Nephron (organoid): Measurements from ENCODE around the gene MBOAT7.

ENCODE experiments used
- H3K27ac Mint-ChIP-seq, 3 experiments: 2 replicates each; pipeline ENCODE4 v1.8.0; 2020; ENCODE audit warnings: mixed read lengths in 3 of 3, mild to moderate bottlenecking in 2 of 3, moderate library complexity in 1 of 3
- H3K27me3 Mint-ChIP-seq: 2 replicates; pipeline ENCODE4 v1.8.0; 2021; ENCODE audit warnings: low read depth, mild to moderate bottlenecking, moderate library complexity, mixed read lengths
- H3K36me3 Mint-ChIP-seq: 2 replicates; pipeline ENCODE4 v1.8.0; 2020; ENCODE audit warnings: low read depth, mixed read lengths
- H3K4me1 Mint-ChIP-seq: 2 replicates; pipeline ENCODE4 v1.8.0; 2020; ENCODE audit warnings: mixed read lengths
- H3K4me3 Mint-ChIP-seq, 3 experiments: 2 replicates each; pipeline ENCODE4 v1.8.0; 2020; ENCODE audit warnings: mild to moderate bottlenecking in 3 of 3, mixed read lengths in 3 of 3, moderate library complexity in 2 of 3
- H3K9me3 Mint-ChIP-seq: 2 replicates; pipeline ENCODE4 v1.8.0; 2020; ENCODE audit warnings: mixed read lengths
- CTCF ChIP-seq, 3 experiments: fragments of 200-600 bp; sonication (generic); IDR thresholded peaks; one replicate each; pipeline ENCODE4 v1.5.0; 2021; ENCODE audit warnings: antibody characterized with exemption in 3 of 3; ENCODE audit not compliant: unreplicated experiment in 3 of 3

The MBOAT7 gene

DNA sequence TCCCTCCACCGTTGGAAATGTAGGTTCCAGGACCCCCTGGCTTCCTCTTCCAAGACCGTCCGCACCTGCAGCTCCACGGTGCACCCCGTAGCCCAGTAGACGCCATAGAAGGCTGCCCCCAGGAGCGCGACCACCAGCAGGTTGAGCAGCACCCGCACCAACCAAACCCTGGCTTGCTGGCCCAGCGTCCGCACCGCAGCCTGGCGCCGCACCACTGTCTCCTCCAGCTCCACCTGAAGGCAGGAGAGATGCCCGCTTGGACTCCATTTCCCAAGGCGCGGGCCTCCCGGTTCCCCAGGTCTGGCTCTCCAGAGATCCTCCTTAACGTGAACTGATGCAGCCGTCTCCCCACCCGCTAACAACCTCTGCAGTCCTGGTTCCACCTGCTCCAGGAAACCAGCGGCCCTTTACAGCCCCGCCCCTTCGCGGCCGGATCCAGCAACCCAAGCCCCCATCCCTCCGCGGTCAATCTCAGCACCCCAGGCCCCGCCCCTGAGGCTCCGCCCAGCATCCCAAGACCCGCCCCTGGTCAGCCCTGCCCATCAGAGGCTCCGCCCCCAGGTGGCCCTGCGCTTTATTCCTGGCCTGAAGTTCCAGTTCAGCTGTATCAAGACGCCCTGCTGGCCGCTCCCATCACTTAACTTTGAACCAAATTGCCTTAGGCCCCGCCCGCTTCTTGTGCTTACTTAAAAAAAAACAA is 24.9 kb downstream of the MBOAT7 start:
- Mint-ChIP-seq H3K4me3 (peak overlapping the region in 1 of 3 experiments; percentile 52), H3K27ac (no peak overlapping the region), H3K9me3 (peaks cover 17% of the 10 kb centered on the region), H3K36me3 (peaks cover 17% of the 10 kb centered on the region), H3K27me3 (peaks cover 16% of the 10 kb centered on the region), H3K4me1 (peaks cover 22% of the 10 kb centered on the region)
- TF ChIP-seq CTCF (IDR thresholded peaks at IDR 0.05; ENCODE audit: unreplicated experiment in 3 of 3) = no peak

DNA sequence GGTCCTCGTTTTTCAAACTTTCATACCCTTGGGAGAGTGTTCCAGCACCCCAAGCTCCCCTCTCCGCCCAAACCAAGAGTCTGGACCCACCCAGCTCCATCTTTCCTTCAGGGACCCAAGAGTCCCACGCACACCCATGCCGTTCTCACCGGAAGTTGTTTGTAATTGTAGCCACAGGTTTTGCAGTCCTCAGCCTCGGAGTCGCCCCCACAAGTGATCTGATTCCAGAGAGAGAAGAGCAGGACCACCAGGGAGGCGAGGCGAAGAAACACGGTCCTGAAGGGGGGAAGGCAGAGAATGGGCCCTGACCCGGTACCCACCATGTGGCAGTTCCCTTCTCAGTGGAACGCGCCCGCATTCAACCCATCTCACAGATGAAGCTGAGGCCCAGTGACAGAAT is 26.5 kb downstream of the MBOAT7 start:
- Mint-ChIP-seq H3K4me3 (peak overlapping the region in 2 of 3 experiments; percentile 35 to 84), H3K27me3 (peaks cover 16% of the 10 kb centered on the region), H3K27ac (no peak overlapping the region), H3K4me1 (peaks cover 34% of the 10 kb centered on the region), H3K9me3 (peaks cover 17% of the 10 kb centered on the region), H3K36me3 (peaks cover 19% of the 10 kb centered on the region)
- no peak for TF ChIP-seq CTCF (IDR thresholded peaks at IDR 0.05; ENCODE audit: unreplicated experiment in 3 of 3)

DNA sequence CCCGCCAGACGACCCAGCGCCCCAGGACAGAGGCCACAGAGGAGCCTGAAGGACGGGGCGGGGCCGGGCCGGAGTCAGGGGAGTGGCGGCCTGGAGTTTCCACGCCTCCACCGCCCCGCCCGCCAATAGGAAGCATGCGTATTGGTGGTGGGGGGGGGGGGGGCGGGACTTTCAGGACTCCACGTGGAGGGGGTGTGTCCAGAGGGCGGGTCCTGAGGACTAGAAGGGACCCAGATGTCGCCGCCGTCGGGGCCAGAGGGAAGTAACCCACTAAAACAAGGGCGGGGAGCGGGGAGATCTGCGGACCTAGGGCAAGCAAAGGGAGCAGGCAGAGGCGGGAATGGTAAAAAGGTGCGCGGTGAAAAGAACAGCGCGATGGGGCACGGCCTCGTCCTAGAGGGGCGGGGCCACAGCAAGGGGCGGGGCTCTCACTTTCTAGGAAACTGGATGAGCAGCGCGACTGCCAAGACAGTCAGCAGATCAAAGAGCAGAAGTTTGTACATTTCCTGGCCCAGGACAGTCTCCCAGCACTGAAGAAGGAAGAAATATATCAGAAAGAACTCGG is 27.1 kb downstream of the MBOAT7 start:
- Mint-ChIP-seq H3K9me3 (peaks cover 17% of the 10 kb centered on the region), H3K4me1 (peaks cover 34% of the 10 kb centered on the region), H3K27ac (no peak overlapping the region), H3K36me3 (peaks cover 19% of the 10 kb centered on the region), H3K4me3 (peak overlapping the region; percentile 76 to 84 (median 81)), H3K27me3 (peaks cover 16% of the 10 kb centered on the region)
- TF ChIP-seq CTCF (IDR thresholded peaks at IDR 0.05; ENCODE audit: unreplicated experiment in 3 of 3) = no peak

DNA sequence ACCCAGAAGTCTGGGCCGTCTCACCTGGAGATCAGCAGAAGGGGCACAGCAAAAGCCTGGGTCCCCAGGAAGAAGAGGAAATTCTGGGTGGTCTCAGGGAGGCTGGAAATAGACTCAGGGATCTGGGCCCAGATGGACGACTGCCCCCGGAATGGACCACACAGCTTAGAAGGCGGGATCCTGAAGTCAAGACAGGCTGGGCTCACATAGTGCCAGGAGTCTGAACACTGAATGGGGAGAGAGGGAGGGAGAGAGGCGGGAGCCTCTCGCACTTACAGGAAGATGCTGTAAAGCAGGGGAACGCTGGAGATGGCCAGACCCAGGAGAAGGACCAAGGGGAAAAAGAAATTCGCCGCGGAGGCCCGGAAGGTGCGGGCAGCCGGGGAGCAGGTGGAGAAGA is 28.5 kb downstream of the MBOAT7 start:
- Mint-ChIP-seq H3K27ac (peak overlapping the region; percentile 97 to 98 (median 97)), H3K4me3 (peak overlapping the region; percentile 98 to 99 (median 98)), H3K27me3 (peaks cover 14% of the 10 kb centered on the region), H3K9me3 (peaks cover 17% of the 10 kb centered on the region), H3K4me1 (peaks cover 34% of the 10 kb centered on the region), H3K36me3 (peaks cover 29% of the 10 kb centered on the region)
- no peak for TF ChIP-seq CTCF (IDR thresholded peaks at IDR 0.05; ENCODE audit: unreplicated experiment in 3 of 3)

DNA sequence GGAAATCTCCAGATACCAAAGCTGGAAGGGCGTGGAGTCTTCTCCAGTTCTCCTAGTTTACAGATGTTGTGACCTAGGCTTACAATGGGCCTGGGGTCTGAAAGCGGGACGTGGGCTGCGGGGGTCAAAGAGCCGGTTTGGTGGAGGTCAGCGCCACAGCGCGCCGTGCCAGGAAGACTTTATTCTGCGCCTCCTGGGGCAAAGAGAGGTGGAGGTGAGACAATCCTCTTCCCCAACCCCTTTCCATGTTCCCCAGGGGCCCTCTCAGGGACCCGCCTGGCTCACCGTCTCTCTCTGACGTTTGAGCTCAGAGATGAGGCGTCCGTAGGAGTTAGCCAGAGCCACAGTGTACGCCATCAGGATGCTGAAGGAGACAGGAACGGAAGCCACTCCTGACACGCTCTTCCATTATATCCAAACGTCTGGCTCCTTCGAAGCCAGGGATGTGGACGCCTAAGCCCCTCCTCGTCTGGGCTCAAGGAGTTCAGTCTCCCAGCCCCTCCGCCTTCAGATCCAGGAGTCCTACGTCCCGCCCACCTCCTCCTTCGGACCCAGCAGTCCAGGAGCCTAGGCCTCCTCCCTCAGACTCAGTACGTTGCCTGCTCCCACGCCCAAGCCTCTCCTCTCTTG is 29.1 kb downstream of the MBOAT7 start:
- Mint-ChIP-seq H3K9me3 (peaks cover 11% of the 10 kb centered on the region), H3K4me3 (peak overlapping the region; percentile 98 to 99 (median 98)), H3K4me1 (peaks cover 34% of the 10 kb centered on the region), H3K27ac (peak overlapping the region; percentile 97 to 98 (median 97)), H3K27me3 (peaks cover 12% of the 10 kb centered on the region), H3K36me3 (peaks cover 29% of the 10 kb centered on the region)
- no peak for TF ChIP-seq CTCF (IDR thresholded peaks at IDR 0.05; ENCODE audit: unreplicated experiment in 3 of 3)
